ENCODE results near the gene RHOA.
"Not testable (repeated sequence)": the region's sequence is repeated elsewhere in the genome, so short reads cannot be mapped to it uniquely, and the experiment has no call there.

The RHOA gene

DNA sequence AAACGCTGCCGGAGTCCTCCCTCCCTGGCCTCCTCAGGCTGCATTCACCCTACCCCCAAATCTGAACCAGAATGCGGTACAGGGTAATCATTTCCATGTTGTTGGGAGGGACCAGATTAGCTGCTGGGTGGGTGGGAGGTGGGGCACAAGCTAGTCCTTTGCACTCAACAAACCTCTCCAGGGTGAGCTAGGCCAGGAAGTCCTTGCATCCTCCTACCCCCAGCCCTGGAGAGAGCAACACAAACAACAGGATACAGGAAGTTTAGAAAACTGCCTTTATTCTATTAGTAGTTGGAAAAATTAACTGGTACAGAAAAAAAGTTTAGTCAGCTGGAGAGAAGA is 52.9 kb downstream of the RHOA start:
- no peaks in the 10 kb centered on the region for H3K27me3 Mint-ChIP-seq
- H3K9me3 Mint-ChIP-seq (ENCODE audit: low read depth): no peaks in the 10 kb centered on the region
- peak overlapping the region; percentile 96 for H3K4me3 Mint-ChIP-seq
- peak overlapping the region; percentile 88 for H3K27ac Mint-ChIP-seq
- peaks cover 18% of the 10 kb centered on the region for H3K36me3 Mint-ChIP-seq
- H3K4me1 Mint-ChIP-seq (ENCODE audit: low read depth): peaks cover 36% of the 10 kb centered on the region

DNA sequence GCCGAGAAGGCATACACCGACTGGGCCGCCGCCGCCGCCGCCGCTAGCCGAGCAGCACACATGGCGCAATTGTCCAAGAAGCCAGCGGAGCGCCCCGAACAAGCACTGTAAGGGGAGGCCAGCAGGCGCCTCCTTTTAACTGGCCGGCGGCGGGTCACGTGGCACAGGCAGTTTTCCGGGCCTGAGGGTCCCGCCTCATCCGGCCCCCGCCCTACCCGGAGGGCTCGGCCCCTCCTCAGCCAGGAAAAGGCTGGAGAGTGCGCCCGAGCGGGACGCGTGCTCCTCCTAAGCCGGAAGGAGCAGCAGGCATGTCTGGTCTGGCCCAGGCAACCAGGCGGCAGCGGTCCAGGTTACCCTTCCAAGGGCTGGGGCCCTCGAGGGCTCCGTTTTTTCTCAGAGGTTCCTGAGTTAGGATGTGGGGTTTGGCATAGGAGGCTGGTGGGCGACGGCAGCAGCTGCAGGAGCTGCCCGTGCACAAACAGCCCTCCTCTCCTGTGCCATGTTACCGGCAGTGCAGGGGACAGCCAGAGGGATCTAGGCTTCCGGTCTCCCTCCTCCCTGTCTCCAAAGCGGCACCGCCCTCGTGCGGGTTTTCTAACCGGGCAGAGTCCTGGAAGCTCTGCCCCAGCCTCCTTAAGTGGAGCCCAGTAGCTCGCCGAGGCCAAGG is 53.4 kb downstream of the RHOA start, which contains the start of gene GPX1:
TSS of gene GPX1 (minus strand) at position 137 of the 667 bp plus-strand sequence. CDS start at position 62, 75 bp downstream.
- Mint-ChIP-seq H3K36me3 (peaks cover 18% of the 10 kb centered on the region), H3K4me3 (peak within 1 kb of the TSS; percentile 96), H3K27ac (peak within 1 kb of the TSS; percentile 92), H3K4me1 (ENCODE audit: low read depth) (peaks cover 32% of the 10 kb centered on the region), H3K9me3 (ENCODE audit: low read depth) (no peaks in the 10 kb centered on the region), H3K27me3 (no peaks in the 10 kb centered on the region)

DNA sequence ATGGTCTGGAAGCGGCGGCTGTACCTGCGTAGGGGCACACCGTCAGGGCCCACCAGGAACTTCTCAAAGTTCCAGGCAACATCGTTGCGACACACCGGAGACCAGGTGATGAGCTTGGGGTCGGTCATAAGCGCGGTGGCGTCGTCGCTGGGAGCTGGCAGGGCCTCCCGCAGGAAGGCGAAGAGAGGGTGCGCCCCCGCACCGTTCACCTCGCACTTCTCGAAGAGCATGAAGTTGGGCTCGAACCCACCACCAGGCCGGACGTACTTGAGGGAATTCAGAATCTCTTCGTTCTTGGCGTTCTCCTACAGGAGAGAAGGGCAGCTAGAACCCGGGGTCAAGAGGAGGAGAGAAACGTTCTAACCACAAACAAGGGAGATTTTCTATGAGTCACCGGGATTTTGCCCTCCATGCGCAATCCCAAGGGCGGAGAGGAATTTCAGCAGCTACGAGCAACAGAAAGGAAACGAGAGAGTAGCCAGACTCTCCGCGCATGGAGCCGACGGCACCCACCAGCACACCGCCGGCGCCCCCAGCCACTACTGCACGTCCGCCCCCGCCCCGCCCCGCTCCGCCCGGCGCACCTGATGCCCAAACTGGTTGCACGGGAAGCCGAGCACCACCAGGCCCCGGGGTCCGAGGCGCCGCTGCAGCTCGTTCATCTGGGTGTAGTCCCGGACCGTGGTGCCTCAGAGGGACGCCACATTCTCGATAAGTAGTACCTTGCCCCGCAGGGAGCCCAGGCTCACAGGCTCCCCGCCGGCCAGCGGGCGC is 54.1 kb downstream of the RHOA start:
- H3K36me3 Mint-ChIP-seq: peaks cover 18% of the 10 kb centered on the region
- H3K4me3 Mint-ChIP-seq: peak overlapping the region; percentile 96
- H3K27me3 Mint-ChIP-seq; H3K9me3 Mint-ChIP-seq (ENCODE audit: low read depth): not testable (repeated sequence)
- H3K4me1 Mint-ChIP-seq (ENCODE audit: low read depth): peaks cover 30% of the 10 kb centered on the region
- H3K27ac Mint-ChIP-seq: peak overlapping the region; percentile 92

DNA sequence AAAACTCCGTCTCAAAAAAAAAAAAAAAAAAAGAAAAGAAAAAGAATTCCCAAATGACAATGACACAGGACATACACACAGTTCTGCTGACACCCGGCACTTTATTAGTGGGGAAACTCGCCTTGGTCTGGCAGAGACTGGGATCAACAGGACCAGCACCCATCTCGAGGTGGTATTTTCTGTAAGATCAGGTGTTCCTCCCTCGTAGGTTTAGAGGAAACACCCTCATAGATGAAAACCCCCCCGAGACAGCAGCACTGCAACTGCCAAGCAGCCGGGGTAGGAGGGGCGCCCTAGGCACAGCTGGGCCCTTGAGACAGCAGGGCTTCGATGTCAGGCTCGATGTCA is 54.7 kb downstream of the RHOA start:
- Mint-ChIP-seq H3K27ac (peak overlapping the region; percentile 92), H3K4me3 (peak overlapping the region; percentile 96), H3K4me1 (ENCODE audit: low read depth) (peaks cover 27% of the 10 kb centered on the region), H3K36me3 (peaks cover 18% of the 10 kb centered on the region)
- not testable (repeated sequence) for H3K27me3 Mint-ChIP-seq; H3K9me3 Mint-ChIP-seq (ENCODE audit: low read depth)

DNA sequence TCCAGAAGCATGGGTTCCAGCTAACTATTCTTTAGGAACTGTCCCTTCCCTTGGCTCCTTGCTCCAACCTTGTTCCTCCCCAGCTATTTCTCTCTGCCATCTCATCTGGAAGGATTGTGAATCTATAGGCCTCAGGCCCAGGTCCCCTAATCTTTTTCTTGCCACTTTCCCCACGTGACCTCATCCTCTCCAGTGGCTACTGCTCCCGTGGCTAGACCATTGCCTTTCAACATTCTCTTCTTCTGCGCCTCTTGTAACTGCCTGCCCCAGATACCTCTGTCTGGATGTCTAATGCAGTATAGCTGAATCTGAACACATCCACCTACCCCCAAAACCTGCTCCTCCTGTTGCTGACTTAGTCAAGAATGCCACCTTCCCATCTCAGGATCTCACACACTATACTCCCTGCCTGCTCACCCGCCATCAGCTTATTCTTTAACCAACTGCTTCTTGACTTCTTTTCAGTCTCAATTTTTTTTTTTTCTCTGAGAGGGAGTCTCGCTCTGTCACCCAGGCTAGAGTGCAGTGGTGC is 58.8 kb downstream of the RHOA start:
- no peaks in the 10 kb centered on the region for H3K9me3 Mint-ChIP-seq (ENCODE audit: low read depth)
- no peak overlapping the region for H3K4me3 Mint-ChIP-seq
- peak overlapping the region; percentile 6 for H3K27ac Mint-ChIP-seq
- peaks cover 19% of the 10 kb centered on the region for H3K4me1 Mint-ChIP-seq (ENCODE audit: low read depth)
- H3K36me3 Mint-ChIP-seq: peaks cover 11% of the 10 kb centered on the region
- no peaks in the 10 kb centered on the region for H3K27me3 Mint-ChIP-seq

DNA sequence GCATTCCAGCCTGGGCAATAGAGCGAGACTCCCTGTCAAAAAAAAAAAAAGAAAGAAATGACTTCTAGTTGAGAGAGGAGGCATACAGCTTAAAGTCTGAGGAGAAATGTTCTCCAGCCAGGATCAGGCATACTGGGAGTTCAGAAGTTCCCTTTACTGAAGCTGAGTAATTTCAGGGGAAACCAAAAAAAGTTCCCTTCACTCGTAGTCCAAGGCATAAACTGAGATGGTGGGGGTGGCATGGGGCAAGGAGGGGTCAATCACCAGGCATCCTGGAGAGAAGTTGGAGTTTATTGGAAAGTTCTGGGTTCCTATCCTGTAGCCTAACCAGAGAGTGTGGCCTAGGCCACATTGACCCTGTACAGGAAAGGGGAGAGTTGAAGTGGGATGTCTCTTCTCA is 59.5 kb downstream of the RHOA start:
- Mint-ChIP-seq H3K4me1 (ENCODE audit: low read depth) (peaks cover 16% of the 10 kb centered on the region), H3K36me3 (peaks cover 8% of the 10 kb centered on the region), H3K27ac (no peak overlapping the region), H3K9me3 (ENCODE audit: low read depth) (no peaks in the 10 kb centered on the region), H3K27me3 (no peaks in the 10 kb centered on the region), H3K4me3 (no peak overlapping the region)

DNA sequence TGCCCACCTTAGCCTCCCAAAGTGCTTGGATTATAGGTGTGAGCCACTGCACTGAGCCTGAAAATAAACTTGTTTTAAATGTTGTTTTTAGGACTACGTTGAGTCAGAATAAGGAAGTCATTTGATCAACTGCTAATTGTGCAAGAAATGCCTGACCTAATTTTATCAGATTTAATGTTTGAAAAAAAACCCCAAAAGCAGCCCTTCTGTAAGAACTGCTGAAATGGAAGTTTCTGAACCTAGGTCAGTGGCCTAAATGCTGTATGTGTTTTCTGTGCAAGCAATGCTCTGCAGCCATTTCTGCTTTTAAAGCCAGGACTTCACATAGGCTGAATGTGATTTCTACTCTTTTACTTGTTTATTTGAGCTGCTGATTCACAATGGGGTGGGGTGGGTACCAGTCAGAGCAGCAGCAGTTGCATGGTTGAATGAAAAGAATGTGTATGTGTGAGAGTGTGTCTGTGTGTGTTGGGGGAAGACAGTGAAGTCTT is 60.2 kb downstream of the RHOA start:
- H3K9me3 Mint-ChIP-seq (ENCODE audit: low read depth): no peaks in the 10 kb centered on the region
- peaks cover 15% of the 10 kb centered on the region for H3K4me1 Mint-ChIP-seq (ENCODE audit: low read depth)
- H3K4me3 Mint-ChIP-seq: no peak overlapping the region
- peak overlapping the region; percentile 23 for H3K27ac Mint-ChIP-seq
- H3K36me3 Mint-ChIP-seq: peaks cover 7% of the 10 kb centered on the region
- H3K27me3 Mint-ChIP-seq: no peaks in the 10 kb centered on the region

DNA sequence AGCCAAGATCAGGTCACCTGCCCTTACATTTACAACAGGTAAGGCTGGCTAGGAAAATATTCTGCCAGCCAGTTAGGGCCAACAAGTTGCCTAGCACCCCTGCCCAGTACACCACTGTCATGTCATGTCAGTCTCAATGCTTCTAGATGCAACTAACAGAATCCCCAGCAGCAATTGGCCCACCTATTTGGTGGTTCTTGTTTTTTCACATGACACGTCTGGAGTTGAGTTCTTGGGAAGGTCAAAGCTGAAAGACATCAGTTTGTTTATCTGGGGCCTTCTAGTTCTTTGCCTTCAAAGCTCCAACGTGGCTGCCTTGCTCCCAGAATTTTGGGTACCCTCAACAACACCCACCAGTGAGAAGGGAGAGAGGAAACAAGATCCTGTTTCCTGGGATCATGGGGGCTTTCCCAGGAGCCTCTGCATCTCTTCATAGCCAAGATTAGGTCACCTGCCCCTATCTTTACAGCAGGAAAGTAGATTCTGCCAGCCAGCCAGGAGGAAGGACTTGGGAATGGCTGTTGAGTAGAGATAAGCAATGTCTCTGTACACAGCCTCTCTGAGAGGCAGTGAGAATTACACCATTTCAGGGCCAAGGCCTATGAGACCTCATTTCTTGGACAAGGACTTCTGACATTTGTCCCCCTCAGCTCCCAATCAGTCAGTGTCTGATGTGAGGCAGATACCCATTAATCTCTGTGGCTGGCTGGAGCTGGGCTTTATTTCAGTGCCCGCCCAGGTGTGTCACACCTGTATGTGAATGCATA is 62.2 kb downstream of the RHOA start:
- Mint-ChIP-seq H3K36me3 (peaks cover 2% of the 10 kb centered on the region), H3K27ac (no peak overlapping the region), H3K27me3 (no peaks in the 10 kb centered on the region), H3K4me1 (ENCODE audit: low read depth) (peaks cover 14% of the 10 kb centered on the region), H3K4me3 (no peak overlapping the region), H3K9me3 (ENCODE audit: low read depth) (no peaks in the 10 kb centered on the region)

DNA sequence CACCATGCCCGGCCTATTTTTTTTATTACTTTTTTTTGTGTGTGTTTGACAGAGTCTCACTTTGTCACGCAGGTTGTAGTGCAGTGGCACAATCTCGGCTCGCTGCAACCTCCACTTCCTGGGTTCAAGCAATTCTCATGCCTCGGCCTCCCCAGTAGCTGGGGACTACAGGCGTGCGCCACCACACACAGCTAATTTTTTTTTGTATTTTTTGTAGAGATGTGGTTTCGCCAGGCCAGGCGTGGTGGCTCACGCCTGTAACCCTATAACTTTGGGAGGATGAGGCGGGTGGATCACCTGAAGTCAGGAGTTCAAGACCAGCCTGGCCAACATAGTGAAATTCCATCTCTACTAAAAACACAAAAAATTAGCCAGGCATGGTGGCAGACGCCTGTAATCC is 63.4 kb downstream of the RHOA start:
- H3K4me1 Mint-ChIP-seq (ENCODE audit: low read depth): peaks cover 12% of the 10 kb centered on the region
- H3K27ac Mint-ChIP-seq: not testable (repeated sequence)

DNA sequence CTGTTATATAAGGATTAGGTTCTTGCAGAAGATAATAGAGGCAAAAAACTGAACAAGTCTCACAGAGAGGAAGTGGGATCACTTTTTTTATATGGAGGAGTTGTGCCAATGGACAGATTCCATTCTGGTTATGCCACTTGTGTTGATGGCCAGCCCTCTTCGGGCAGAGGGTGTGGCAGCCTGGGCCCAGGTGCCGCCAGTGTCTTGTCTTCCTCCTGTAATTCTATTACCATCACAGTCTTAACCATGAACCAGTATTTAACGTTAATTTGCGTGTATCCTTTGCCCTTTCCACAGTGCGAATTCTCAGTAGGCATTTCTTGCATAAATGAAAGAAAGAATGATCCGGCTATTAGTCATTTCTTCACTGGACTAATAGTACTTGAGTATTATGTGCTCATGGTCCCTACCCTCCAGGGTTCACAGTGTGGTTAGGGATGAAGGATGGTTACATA is 65.0 kb downstream of the RHOA start:
- H3K4me3 Mint-ChIP-seq: no peak overlapping the region
- H3K27me3 Mint-ChIP-seq: no peaks in the 10 kb centered on the region
- no peaks in the 10 kb centered on the region for H3K36me3 Mint-ChIP-seq
- no peak overlapping the region for H3K27ac Mint-ChIP-seq
- peaks cover 16% of the 10 kb centered on the region for H3K4me1 Mint-ChIP-seq (ENCODE audit: low read depth)
- no peaks in the 10 kb centered on the region for H3K9me3 Mint-ChIP-seq (ENCODE audit: low read depth)

More for the DNA sequence above, 63.4 kb downstream of the RHOA start:
- not testable (repeated sequence) for H3K27me3 Mint-ChIP-seq; H3K4me3 Mint-ChIP-seq; H3K36me3 Mint-ChIP-seq; H3K9me3 Mint-ChIP-seq (ENCODE audit: low read depth)

DNA sequence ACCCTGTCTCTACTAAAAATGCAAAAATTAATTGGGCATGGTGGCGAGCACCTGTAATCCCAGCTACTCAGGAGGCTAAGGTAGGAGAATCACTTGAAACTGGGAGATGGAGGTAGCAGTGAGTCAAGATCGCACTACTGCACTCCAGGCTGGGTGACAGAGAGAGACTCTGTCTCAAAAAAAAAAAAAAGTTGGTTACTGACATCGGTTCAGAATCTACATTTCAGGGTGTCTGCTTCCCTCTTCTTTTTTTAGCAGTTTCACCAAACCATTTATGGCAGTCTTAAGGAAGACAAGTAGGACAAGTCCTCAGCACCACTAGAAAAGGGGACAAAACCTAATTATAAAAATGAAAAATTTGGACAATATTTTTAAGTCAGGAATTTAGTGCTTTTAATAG is 68.6 kb downstream of the RHOA start:
- no peaks in the 10 kb centered on the region for H3K27me3 Mint-ChIP-seq
- no peaks in the 10 kb centered on the region for H3K36me3 Mint-ChIP-seq
- peaks cover 36% of the 10 kb centered on the region for H3K4me1 Mint-ChIP-seq (ENCODE audit: low read depth)
- H3K9me3 Mint-ChIP-seq (ENCODE audit: low read depth): no peaks in the 10 kb centered on the region
- no peak overlapping the region for H3K4me3 Mint-ChIP-seq
- peak overlapping the region; percentile 41 for H3K27ac Mint-ChIP-seq

DNA sequence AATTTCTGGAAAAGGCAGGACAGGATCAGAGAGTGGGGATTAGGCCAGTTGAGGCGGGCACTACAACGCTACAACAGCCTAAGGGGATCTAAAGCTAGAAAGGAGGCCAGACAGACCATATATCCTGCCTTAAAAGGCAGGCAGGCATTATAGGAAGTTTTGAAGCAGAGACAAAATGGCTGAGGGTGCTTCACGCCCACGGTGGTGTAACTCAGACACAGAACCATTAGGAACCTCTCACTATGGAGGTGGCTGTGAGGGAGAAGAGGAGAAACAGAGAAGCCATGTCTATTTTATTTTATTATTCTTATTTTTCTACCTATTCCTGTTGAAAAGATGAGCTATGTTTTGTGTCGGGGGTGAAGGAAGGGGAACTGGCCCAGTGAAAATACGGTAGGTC is 69.8 kb downstream of the RHOA start:
- Mint-ChIP-seq H3K4me1 (ENCODE audit: low read depth) (peaks cover 39% of the 10 kb centered on the region), H3K27ac (peak overlapping the region; percentile 94), H3K4me3 (peak overlapping the region; percentile 53), H3K36me3 (no peaks in the 10 kb centered on the region), H3K9me3 (ENCODE audit: low read depth) (no peaks in the 10 kb centered on the region), H3K27me3 (no peaks in the 10 kb centered on the region)

DNA sequence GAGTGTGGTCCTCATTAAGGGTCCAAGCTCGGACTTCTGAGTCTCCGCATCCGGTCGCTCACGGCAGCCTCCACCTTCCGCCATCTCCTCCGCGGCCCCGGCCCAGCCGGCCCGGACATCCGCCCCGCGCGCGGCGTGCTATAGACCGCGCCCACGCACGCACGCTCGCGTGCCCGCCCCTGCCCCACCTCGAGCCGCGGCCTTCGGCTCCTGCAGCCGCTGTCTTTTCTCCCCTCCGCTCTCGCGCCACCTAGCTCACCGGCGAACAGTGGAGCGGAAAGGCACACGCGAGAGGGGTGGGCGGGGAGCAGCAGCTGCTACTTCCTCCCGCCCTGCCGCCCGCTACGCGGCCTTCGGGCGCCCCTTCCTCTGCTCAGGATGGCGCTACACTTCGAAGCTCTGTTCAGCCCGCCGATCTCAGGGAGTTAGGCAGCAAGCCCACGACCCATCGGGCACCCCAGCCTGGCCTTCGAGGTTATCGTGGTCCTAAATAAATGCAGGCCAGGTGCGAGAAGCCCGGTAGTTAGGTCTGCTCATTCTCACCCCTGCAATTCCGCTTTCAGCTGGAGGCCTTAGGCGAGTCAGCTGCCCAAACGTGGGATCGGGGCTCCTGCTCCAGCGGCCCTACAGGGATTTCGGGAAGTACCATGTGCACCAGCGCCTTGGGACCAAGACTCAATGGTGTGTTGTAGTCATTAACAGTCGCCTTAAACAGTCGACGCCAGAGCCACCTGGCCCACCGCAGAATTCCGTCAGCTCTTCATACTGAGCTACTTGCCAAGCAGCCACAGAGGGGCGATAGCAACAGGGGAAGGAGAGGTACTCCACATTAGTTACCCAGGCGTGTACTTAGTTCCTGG is 71.6 kb downstream of the RHOA start, which contains the start of gene USP4:
TSS of gene USP4 (minus strand) at position 113 of the 860 bp plus-strand sequence. CDS start at position 84, 29 bp downstream.
- Mint-ChIP-seq H3K4me1 (ENCODE audit: low read depth) (peaks cover 40% of the 10 kb centered on the region), H3K4me3 (peak within 1 kb of the TSS; percentile 94), H3K9me3 (ENCODE audit: low read depth) (no peaks in the 10 kb centered on the region), H3K27ac (peak within 1 kb of the TSS; percentile 99), H3K36me3 (no peaks in the 10 kb centered on the region), H3K27me3 (no peaks in the 10 kb centered on the region)

DNA sequence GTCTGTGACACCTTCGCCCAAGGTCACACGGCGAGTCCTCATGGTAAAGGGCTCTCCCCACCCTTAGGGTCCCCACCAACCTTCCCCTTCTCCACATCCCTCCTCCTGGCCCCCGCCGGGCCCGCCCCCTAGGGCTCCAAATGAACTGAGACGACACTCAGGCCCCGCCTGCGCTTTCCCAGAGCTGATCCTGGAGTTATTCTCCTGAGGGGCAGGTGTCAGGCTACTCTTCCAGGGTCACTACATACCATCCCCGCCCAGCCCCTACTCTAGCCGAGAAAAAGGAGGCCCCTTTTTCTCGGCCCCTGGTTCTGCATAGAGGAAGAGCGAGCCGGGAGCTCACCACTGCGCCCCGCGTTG is 72.2 kb downstream of the RHOA start:
- Mint-ChIP-seq H3K9me3 (ENCODE audit: low read depth) (no peaks in the 10 kb centered on the region), H3K36me3 (no peaks in the 10 kb centered on the region), H3K27ac (peak overlapping the region; percentile 95), H3K4me3 (peak overlapping the region; percentile 94), H3K27me3 (no peaks in the 10 kb centered on the region), H3K4me1 (ENCODE audit: low read depth) (peaks cover 41% of the 10 kb centered on the region)

Measured in activated naive CD8-positive, alpha-beta T cell (primary cell).